SH-SY5Y (cell line): ENCODE measurements around the gene EPB41L2.

Source experiments
- GATA2 ChIP-seq: IDR thresholded peaks from 2 replicates; pipeline ENCODE4 v1.6.1; 2011; ENCODE audit warnings: mild to moderate bottlenecking, low read depth, low read length
- GATA3 ChIP-seq: IDR thresholded peaks from 2 replicates; pipeline ENCODE4 v1.6.1; 2011; ENCODE audit warnings: low read depth, mild to moderate bottlenecking, low read length, moderate library complexity

Gene EPB41L2

GRCh38 chr6:131029626-131030297 lies 33.3 kb downstream of the EPB41L2 start:
- TF ChIP-seq GATA3 (no peak), GATA2 (no peak)

GRCh38 chr6:131027326-131027725 lies 35.7 kb downstream of the EPB41L2 start:
- TF ChIP-seq GATA2 (no peak), GATA3 (no peak)

GRCh38 chr6:131026243-131026642 lies 36.8 kb downstream of the EPB41L2 start:
- TF ChIP-seq GATA3 (no peak), GATA2 (no peak)

GRCh38 chr6:131024565-131024964 lies 38.5 kb downstream of the EPB41L2 start:
- TF ChIP-seq GATA3: no peak
- TF ChIP-seq GATA2: no peak

GRCh38 chr6:131023834-131024504 lies 39.1 kb downstream of the EPB41L2 start:
- TF ChIP-seq GATA3 (no peak), GATA2 (no peak)

GRCh38 chr6:131022691-131023090 lies 40.4 kb downstream of the EPB41L2 start:
- TF ChIP-seq GATA3 (no peak), GATA2 (no peak)

GRCh38 chr6:131017962-131018361 lies 45.1 kb downstream of the EPB41L2 start:
- TF ChIP-seq GATA2 (no peak), GATA3 (no peak)

GRCh38 chr6:131015630-131016263 lies 47.3 kb downstream of the EPB41L2 start:
- no peak for TF ChIP-seq GATA3
- TF ChIP-seq GATA2: no peak

GRCh38 chr6:131015025-131015591 lies 47.9 kb downstream of the EPB41L2 start:
- TF ChIP-seq GATA2 (no peak), GATA3 (no peak)

- no peak for TF ChIP-seq GATA2
- no peak for TF ChIP-seq GATA3
These were observed 48.8 kb downstream of the EPB41L2 start for GRCh38 chr6:131014080-131014776.

- TF ChIP-seq GATA2: no peak
- no peak for TF ChIP-seq GATA3
These were observed 49.5 kb downstream of the EPB41L2 start for GRCh38 chr6:131013495-131013894.

- TF ChIP-seq GATA3 (no peak), GATA2 (no peak)
These were observed 53.3 kb downstream of the EPB41L2 start for GRCh38 chr6:131009790-131010189.

- no peak for TF ChIP-seq GATA2
These were observed 55.8 kb downstream of the EPB41L2 start for GRCh38 chr6:131007286-131007685.

GRCh38 chr6:131005439-131006016 lies 57.5 kb downstream of the EPB41L2 start:
- TF ChIP-seq GATA2 (no peak), GATA3 (no peak)
